ENCODE results near the gene PLCB1. TPM values are rescaled to one million over a fixed set of nuclear protein-coding genes. Genes with fewer than 3 reads are reported as not detected.

Gene PLCB1
- total RNA-seq, 1 experiment from 2014 or later: 6.8 TPM

GRCh38 chr20:8331740-8332412 lies 199.8 kb downstream of the PLCB1 start:
- intact Hi-C loops (cut with micrococcal nuclease; ENCODE audit: unreplicated experiment): no loop called here
- TF ChIP-seq, protein P1, sequence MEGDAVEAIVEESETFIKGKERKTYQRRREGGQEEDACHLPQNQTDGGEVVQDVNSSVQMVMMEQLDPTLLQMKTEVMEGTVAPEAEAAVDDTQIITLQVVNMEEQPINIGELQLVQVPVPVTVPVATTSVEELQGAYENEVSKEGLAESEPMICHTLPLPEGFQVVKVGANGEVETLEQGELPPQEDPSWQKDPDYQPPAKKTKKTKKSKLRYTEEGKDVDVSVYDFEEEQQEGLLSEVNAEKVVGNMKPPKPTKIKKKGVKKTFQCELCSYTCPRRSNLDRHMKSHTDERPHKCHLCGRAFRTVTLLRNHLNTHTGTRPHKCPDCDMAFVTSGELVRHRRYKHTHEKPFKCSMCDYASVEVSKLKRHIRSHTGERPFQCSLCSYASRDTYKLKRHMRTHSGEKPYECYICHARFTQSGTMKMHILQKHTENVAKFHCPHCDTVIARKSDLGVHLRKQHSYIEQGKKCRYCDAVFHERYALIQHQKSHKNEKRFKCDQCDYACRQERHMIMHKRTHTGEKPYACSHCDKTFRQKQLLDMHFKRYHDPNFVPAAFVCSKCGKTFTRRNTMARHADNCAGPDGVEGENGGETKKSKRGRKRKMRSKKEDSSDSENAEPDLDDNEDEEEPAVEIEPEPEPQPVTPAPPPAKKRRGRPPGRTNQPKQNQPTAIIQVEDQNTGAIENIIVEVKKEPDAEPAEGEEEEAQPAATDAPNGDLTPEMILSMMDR (conservative IDR thresholded peaks at IDR 0.05; ENCODE audit: low read depth, low read length): no peak
- TF ChIP-seq EZH2 (IDR thresholded peaks at IDR 0.05; ENCODE audit: borderline replicate concordance, low read depth, low read length, poor library complexity, severe bottlenecking): no peak
- no peak overlapping the region for H3K27ac ChIP-seq (ENCODE audit: low read depth, low read length, poor library complexity, severe bottlenecking)
- H3K27me3 ChIP-seq (replicated peaks; ENCODE audit: insufficient read depth, low read depth, low read length, poor library complexity): no peaks in the 10 kb centered on the region
- H3K9me3 ChIP-seq (ENCODE audit: low read depth, low read length, poor library complexity, severe bottlenecking): no peaks in the 10 kb centered on the region
- H3K4me3 ChIP-seq (ENCODE audit: low read depth, low read length, poor library complexity, severe bottlenecking): no peak overlapping the region
- H3K4me1 ChIP-seq (ENCODE audit: insufficient read depth, low read length, poor library complexity, severe bottlenecking): peaks cover 15% of the 10 kb centered on the region
- no peaks in the 10 kb centered on the region for H3K36me3 ChIP-seq (ENCODE audit: insufficient read depth, low read length, poor library complexity, severe bottlenecking)
- ChIA-PET POLR2A (ENCODE audit: low non-redundant PET) (no interaction called here), CTCF (no interaction called here)
- DNase-seq (ENCODE audit: low spot score): peak; percentile 56
- no TSS peak for BruUV-seq (replicated peaks)

DNA sequence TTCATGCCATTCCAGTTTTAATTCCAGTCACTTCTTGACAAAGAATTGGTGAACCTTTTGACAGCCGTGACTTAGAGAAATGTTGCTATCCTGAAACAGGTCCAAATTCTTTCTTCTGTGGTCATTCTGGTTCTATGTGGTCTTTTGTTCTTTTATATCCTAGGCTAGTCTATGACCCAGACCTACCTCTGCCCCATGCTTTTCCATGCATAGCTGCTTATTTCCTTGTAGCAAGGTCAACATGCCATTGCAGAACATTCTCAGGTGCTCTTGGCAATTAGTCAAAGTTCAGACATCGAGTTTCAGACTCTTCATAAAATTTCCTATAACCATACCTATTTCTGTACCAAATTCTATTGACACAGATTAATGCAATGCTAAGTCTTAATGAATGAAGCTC lies 202.6 kb downstream of the PLCB1 start:
- peaks cover 9% of the 10 kb centered on the region for H3K4me1 ChIP-seq (ENCODE audit: insufficient read depth, low read length, poor library complexity, severe bottlenecking)
- intact Hi-C loops (cut with micrococcal nuclease; ENCODE audit: unreplicated experiment): no loop called here

DNA sequence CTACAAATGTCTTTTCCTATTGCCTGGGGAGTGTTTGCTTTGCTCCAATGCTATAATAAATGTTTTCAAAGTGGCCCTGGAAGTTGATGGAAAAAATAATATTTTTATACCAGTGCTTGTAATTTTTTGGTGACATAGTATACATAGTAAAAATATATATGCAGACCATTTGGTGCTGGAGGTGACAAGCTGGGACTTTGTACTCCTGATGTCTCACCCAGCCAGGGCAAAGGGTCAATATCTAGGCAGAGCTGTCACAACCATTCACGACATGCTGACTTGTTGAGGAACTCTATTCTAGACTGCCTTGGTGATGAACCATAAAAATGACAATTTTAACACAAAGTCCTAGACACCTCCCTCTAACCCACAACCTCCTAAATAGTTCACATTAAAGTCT lies 203.0 kb downstream of the PLCB1 start:
- TF ChIP-seq, protein P1 (conservative IDR thresholded peaks at IDR 0.05; ENCODE audit: low read depth, low read length): no peak
- no peak for TF ChIP-seq EZH2 (IDR thresholded peaks at IDR 0.05; ENCODE audit: borderline replicate concordance, low read depth, low read length, poor library complexity, severe bottlenecking)
- intact Hi-C loops (cut with micrococcal nuclease; ENCODE audit: unreplicated experiment): no loop called here
- POLR2A ChIA-PET (ENCODE audit: low non-redundant PET): no interaction called here
- no peak for DNase-seq (ENCODE audit: low spot score)
- CTCF ChIA-PET: no interaction called here
- H3K36me3 ChIP-seq (ENCODE audit: insufficient read depth, low read length, poor library complexity, severe bottlenecking): no peaks in the 10 kb centered on the region
- H3K4me3 ChIP-seq (ENCODE audit: low read depth, low read length, poor library complexity, severe bottlenecking): no peak overlapping the region
- no peaks in the 10 kb centered on the region for H3K9me3 ChIP-seq (ENCODE audit: low read depth, low read length, poor library complexity, severe bottlenecking)
- H3K4me1 ChIP-seq (ENCODE audit: insufficient read depth, low read length, poor library complexity, severe bottlenecking): peaks cover 9% of the 10 kb centered on the region
- H3K27ac ChIP-seq (ENCODE audit: low read depth, low read length, poor library complexity, severe bottlenecking): no peak overlapping the region
- H3K27me3 ChIP-seq (replicated peaks; ENCODE audit: insufficient read depth, low read depth, low read length, poor library complexity): no peaks in the 10 kb centered on the region
- no TSS peak for BruUV-seq (replicated peaks)

More for the DNA sequence above, 202.6 kb downstream of the PLCB1 start:
- no peak for DNase-seq (ENCODE audit: low spot score)
- no peak for TF ChIP-seq EZH2 (IDR thresholded peaks at IDR 0.05; ENCODE audit: borderline replicate concordance, low read depth, low read length, poor library complexity, severe bottlenecking)
- TF ChIP-seq, protein P1 (conservative IDR thresholded peaks at IDR 0.05; ENCODE audit: low read depth, low read length): no peak
- POLR2A ChIA-PET (ENCODE audit: low non-redundant PET): no interaction called here
- H3K36me3 ChIP-seq (ENCODE audit: insufficient read depth, low read length, poor library complexity, severe bottlenecking): no peaks in the 10 kb centered on the region
- no TSS peak for BruUV-seq (replicated peaks)
- H3K4me3 ChIP-seq (ENCODE audit: low read depth, low read length, poor library complexity, severe bottlenecking): no peak overlapping the region
- CTCF ChIA-PET: no interaction called here
- no peaks in the 10 kb centered on the region for H3K27me3 ChIP-seq (replicated peaks; ENCODE audit: insufficient read depth, low read depth, low read length, poor library complexity)
- H3K9me3 ChIP-seq (ENCODE audit: low read depth, low read length, poor library complexity, severe bottlenecking): no peaks in the 10 kb centered on the region
- H3K27ac ChIP-seq (ENCODE audit: low read depth, low read length, poor library complexity, severe bottlenecking): no peak overlapping the region
